ENCODE data around the gene CDC42BPA.
"Not testable (repeated sequence)": the region's sequence is repeated elsewhere in the genome, so short reads cannot be mapped to it uniquely, and the experiment has no call there.

CDC42BPA gene

GRCh38 chr1:227318016-227318852 lies at the start of gene CDC42BPA:
Gene CDC42BPA, minus strand, starts transcription at chr1:227318492. Its CDS starts 1,310 bp downstream, at chr1:227317182.
- no peak for DNase-seq (ENCODE audit: low read depth in 2 of 2, low spot score in 1 of 2)

GRCh38 chr1:227368009-227368408 lies 49.7 kb upstream of the CDC42BPA start:
- no peak for DNase-seq (ENCODE audit: low read depth in 2 of 2, low spot score in 1 of 2)

- no peak for DNase-seq (ENCODE audit: low read depth in 2 of 2, low spot score in 1 of 2)
Observed at GRCh38 chr1:227365473-227366431, 47.5 kb upstream of the CDC42BPA start.

- no peak for DNase-seq (ENCODE audit: low read depth in 2 of 2, low spot score in 1 of 2)
Observed at GRCh38 chr1:227364657-227365056, 46.4 kb upstream of the CDC42BPA start.

- no peak for DNase-seq (ENCODE audit: low read depth in 2 of 2, low spot score in 1 of 2)
Observed at GRCh38 chr1:227363825-227364224, 45.5 kb upstream of the CDC42BPA start.

GRCh38 chr1:227362039-227362438 lies 43.7 kb upstream of the CDC42BPA start:
- DNase-seq (ENCODE audit: low read depth in 2 of 2, low spot score in 1 of 2): no peak

GRCh38 chr1:227357927-227358302 lies 39.6 kb upstream of the CDC42BPA start:
- DNase-seq (ENCODE audit: low read depth in 2 of 2, low spot score in 1 of 2): no peak

- DNase-seq (ENCODE audit: low read depth in 2 of 2, low spot score in 1 of 2): no peak
Observed at GRCh38 chr1:227357171-227357926, 39.1 kb upstream of the CDC42BPA start.

GRCh38 chr1:227356620-227357146 lies 38.4 kb upstream of the CDC42BPA start:
- DNase-seq (ENCODE audit: low read depth in 2 of 2, low spot score in 1 of 2): no peak

GRCh38 chr1:227355542-227356245 lies 37.4 kb upstream of the CDC42BPA start:
- DNase-seq (ENCODE audit: low read depth in 2 of 2, low spot score in 1 of 2): no peak

- DNase-seq (ENCODE audit: low read depth in 2 of 2, low spot score in 1 of 2): no peak
Observed at GRCh38 chr1:227353186-227353585, 34.9 kb upstream of the CDC42BPA start.

- DNase-seq (ENCODE audit: low read depth in 2 of 2, low spot score in 1 of 2): not testable (repeated sequence)
Observed at GRCh38 chr1:227352164-227352563, 33.9 kb upstream of the CDC42BPA start.

GRCh38 chr1:227351443-227351842 lies 33.2 kb upstream of the CDC42BPA start:
- DNase-seq (ENCODE audit: low read depth in 2 of 2, low spot score in 1 of 2): no peak

GRCh38 chr1:227349967-227350366 lies 31.7 kb upstream of the CDC42BPA start:
- DNase-seq (ENCODE audit: low read depth in 2 of 2, low spot score in 1 of 2): no peak

GRCh38 chr1:227343727-227344551 lies 25.6 kb upstream of the CDC42BPA start:
- DNase-seq (ENCODE audit: low read depth in 2 of 2, low spot score in 1 of 2): no peak

- no peak for DNase-seq (ENCODE audit: low read depth in 2 of 2, low spot score in 1 of 2)
Observed at GRCh38 chr1:227343206-227343605, 24.9 kb upstream of the CDC42BPA start.

GRCh38 chr1:227342075-227342829 lies 24.0 kb upstream of the CDC42BPA start:
- DNase-seq (ENCODE audit: low read depth in 2 of 2, low spot score in 1 of 2): no peak

GRCh38 chr1:227336136-227336535 lies 17.8 kb upstream of the CDC42BPA start:
- not testable (repeated sequence) for DNase-seq (ENCODE audit: low read depth in 2 of 2, low spot score in 1 of 2)

Data from stimulated activated CD8-positive, alpha-beta memory T cell treated with anti-CD3 and anti-CD28 coated beads, Interleukin-4, amount 100 ng/mL, for 4 hours (primary cell).